Spleen (tissue), 7 donors: ENCODE results near the gene TWIST2.

ENCODE experiments used
- CTCF ChIP-seq, 11 experiments: fragments of 200-600 bp in 7 of 11; fragments of 450-650 bp in 4 of 11; sonication (generic) in 4 of 11; IDR thresholded peaks in 8 of 11; conservative IDR thresholded peaks in 3 of 11; 1 replicate in 7 of 11; 2 replicates in 4 of 11; pipeline versions ENCODE4 v1.4.0 to v1.8.0; 2016 to 2021; ENCODE audit warnings: antibody characterized with exemption in 11 of 11, inconsistent platforms in 4 of 11, mild to moderate bottlenecking in 1 of 11
- POLR2AphosphoS5 ChIP-seq, 3 donors: sonication (generic); formaldehyde crosslinking; IDR thresholded peaks; one replicate each; pipeline ENCODE4 v1.5.1; 2017; ENCODE audit warnings: antibody characterized with exemption in 3 of 3
- donor health status: DM: no; HTN: no; CAD: no; lungs with moderate emphysema.
- donor health status: DM: no; HTN: no; CAD: no.
- donor health status: DM: no; HTN: no; CAD: no.

- TF ChIP-seq CTCF (IDR thresholded peaks at IDR 0.05 in 8 of 11, conservative IDR thresholded peaks at IDR 0.05 in 3 of 11) (no peak), POLR2AphosphoS5 (IDR thresholded peaks at IDR 0.05) (no peak)
These were observed 81.6 kb downstream of the TWIST2 start for GRCh38 chr2:238929242-238930081.
